ENCODE measurements around the gene SEMA5B.

The SEMA5B gene

GRCh38 chr3:122956693-122957455, 70.7 kb downstream of the SEMA5B start:
- no peaks in the 10 kb centered on the region for H3K36me3 ChIP-seq (ENCODE audit: control insufficient read depth, insufficient read depth, low read length)
- peaks cover 46% of the 10 kb centered on the region for H3K4me1 ChIP-seq (ENCODE audit: control insufficient read depth, insufficient read depth, low read length)
- no peak overlapping the region for H3K27ac ChIP-seq (ENCODE audit: low read depth, low read length)
- H3K9me3 ChIP-seq (ENCODE audit: control insufficient read depth, insufficient read depth, low read length): no peaks in the 10 kb centered on the region
- H3K9ac ChIP-seq (ENCODE audit: low read depth, low read length): no peak overlapping the region
- no peaks in the 10 kb centered on the region for H3K27me3 ChIP-seq (ENCODE audit: control insufficient read depth, insufficient read depth, low read length)
- H3K4me3 ChIP-seq (ENCODE audit: low read depth, low read length): no peak overlapping the region

GRCh38 chr3:122955916-122956692, 71.5 kb downstream of the SEMA5B start:
- Histone ChIP-seq H3K36me3 (ENCODE audit: control insufficient read depth, insufficient read depth, low read length) (no peaks in the 10 kb centered on the region), H3K27me3 (ENCODE audit: control insufficient read depth, insufficient read depth, low read length) (no peaks in the 10 kb centered on the region), H3K27ac (ENCODE audit: low read depth, low read length) (no peak overlapping the region), H3K4me3 (ENCODE audit: low read depth, low read length) (no peak overlapping the region), H3K9me3 (ENCODE audit: control insufficient read depth, insufficient read depth, low read length) (no peaks in the 10 kb centered on the region), H3K9ac (ENCODE audit: low read depth, low read length) (no peak overlapping the region), H3K4me1 (ENCODE audit: control insufficient read depth, insufficient read depth, low read length) (peaks cover 46% of the 10 kb centered on the region)

GRCh38 chr3:122952520-122952919, 75.0 kb downstream of the SEMA5B start:
- no peaks in the 10 kb centered on the region for H3K9me3 ChIP-seq (ENCODE audit: control insufficient read depth, insufficient read depth, low read length)
- no peak overlapping the region for H3K4me3 ChIP-seq (ENCODE audit: low read depth, low read length)
- peak overlapping the region; percentile 8 for H3K27ac ChIP-seq (ENCODE audit: low read depth, low read length)
- H3K9ac ChIP-seq (ENCODE audit: low read depth, low read length): no peak overlapping the region
- no peaks in the 10 kb centered on the region for H3K27me3 ChIP-seq (ENCODE audit: control insufficient read depth, insufficient read depth, low read length)
- H3K36me3 ChIP-seq (ENCODE audit: control insufficient read depth, insufficient read depth, low read length): no peaks in the 10 kb centered on the region
- peaks cover 22% of the 10 kb centered on the region for H3K4me1 ChIP-seq (ENCODE audit: control insufficient read depth, insufficient read depth, low read length)

GRCh38 chr3:122948408-122948807, 79.2 kb downstream of the SEMA5B start:
- Histone ChIP-seq H3K4me1 (ENCODE audit: control insufficient read depth, insufficient read depth, low read length) (peaks cover 11% of the 10 kb centered on the region), H3K9ac (ENCODE audit: low read depth, low read length) (no peak overlapping the region), H3K9me3 (ENCODE audit: control insufficient read depth, insufficient read depth, low read length) (no peaks in the 10 kb centered on the region), H3K27ac (ENCODE audit: low read depth, low read length) (no peak overlapping the region), H3K27me3 (ENCODE audit: control insufficient read depth, insufficient read depth, low read length) (peaks cover 10% of the 10 kb centered on the region), H3K4me3 (ENCODE audit: low read depth, low read length) (no peak overlapping the region), H3K36me3 (ENCODE audit: control insufficient read depth, insufficient read depth, low read length) (no peaks in the 10 kb centered on the region)

- Histone ChIP-seq H3K27ac (ENCODE audit: low read depth, low read length) (no peak overlapping the region), H3K4me3 (ENCODE audit: low read depth, low read length) (no peak overlapping the region), H3K9ac (ENCODE audit: low read depth, low read length) (no peak overlapping the region), H3K36me3 (ENCODE audit: control insufficient read depth, insufficient read depth, low read length) (no peaks in the 10 kb centered on the region), H3K9me3 (ENCODE audit: control insufficient read depth, insufficient read depth, low read length) (no peaks in the 10 kb centered on the region), H3K4me1 (ENCODE audit: control insufficient read depth, insufficient read depth, low read length) (peaks cover 9% of the 10 kb centered on the region), H3K27me3 (ENCODE audit: control insufficient read depth, insufficient read depth, low read length) (peaks cover 10% of the 10 kb centered on the region)
Measured at GRCh38 chr3:122947738-122948137, 79.8 kb downstream of the SEMA5B start.

- Histone ChIP-seq H3K36me3 (ENCODE audit: control insufficient read depth, insufficient read depth, low read length) (no peaks in the 10 kb centered on the region), H3K9me3 (ENCODE audit: control insufficient read depth, insufficient read depth, low read length) (no peaks in the 10 kb centered on the region), H3K4me1 (ENCODE audit: control insufficient read depth, insufficient read depth, low read length) (peaks cover 5% of the 10 kb centered on the region; the same call in 1 of the 2 replicates), H3K27me3 (ENCODE audit: control insufficient read depth, insufficient read depth, low read length) (peaks cover 10% of the 10 kb centered on the region), H3K4me3 (ENCODE audit: low read depth, low read length) (no peak overlapping the region), H3K9ac (ENCODE audit: low read depth, low read length) (no peak overlapping the region), H3K27ac (ENCODE audit: low read depth, low read length) (no peak overlapping the region)
Measured at GRCh38 chr3:122947196-122947595, 80.4 kb downstream of the SEMA5B start.

- Histone ChIP-seq H3K9ac (ENCODE audit: low read depth, low read length) (no peak overlapping the region), H3K9me3 (ENCODE audit: control insufficient read depth, insufficient read depth, low read length) (no peaks in the 10 kb centered on the region), H3K4me1 (ENCODE audit: control insufficient read depth, insufficient read depth, low read length) (peaks cover 5% of the 10 kb centered on the region; the same call in 1 of the 2 replicates), H3K27ac (ENCODE audit: low read depth, low read length) (no peak overlapping the region), H3K4me3 (ENCODE audit: low read depth, low read length) (no peak overlapping the region), H3K27me3 (ENCODE audit: control insufficient read depth, insufficient read depth, low read length) (peaks cover 10% of the 10 kb centered on the region), H3K36me3 (ENCODE audit: control insufficient read depth, insufficient read depth, low read length) (no peaks in the 10 kb centered on the region)
Measured at GRCh38 chr3:122946185-122946584, 81.4 kb downstream of the SEMA5B start.

- no peaks in the 10 kb centered on the region for H3K36me3 ChIP-seq (ENCODE audit: control insufficient read depth, insufficient read depth, low read length)
- H3K9me3 ChIP-seq (ENCODE audit: control insufficient read depth, insufficient read depth, low read length): no peaks in the 10 kb centered on the region
- no peak overlapping the region for H3K27ac ChIP-seq (ENCODE audit: low read depth, low read length)
- peaks cover 5% of the 10 kb centered on the region; the same call in 1 of the 2 replicates for H3K4me1 ChIP-seq (ENCODE audit: control insufficient read depth, insufficient read depth, low read length)
- peaks cover 10% of the 10 kb centered on the region for H3K27me3 ChIP-seq (ENCODE audit: control insufficient read depth, insufficient read depth, low read length)
- H3K4me3 ChIP-seq (ENCODE audit: low read depth, low read length): no peak overlapping the region
- no peak overlapping the region for H3K9ac ChIP-seq (ENCODE audit: low read depth, low read length)
Measured at GRCh38 chr3:122945230-122945629, 82.3 kb downstream of the SEMA5B start.

GRCh38 chr3:122944671-122945161, 82.8 kb downstream of the SEMA5B start:
- H3K36me3 ChIP-seq (ENCODE audit: control insufficient read depth, insufficient read depth, low read length): no peaks in the 10 kb centered on the region
- peaks cover 10% of the 10 kb centered on the region for H3K27me3 ChIP-seq (ENCODE audit: control insufficient read depth, insufficient read depth, low read length)
- H3K9ac ChIP-seq (ENCODE audit: low read depth, low read length): no peak overlapping the region
- H3K4me3 ChIP-seq (ENCODE audit: low read depth, low read length): no peak overlapping the region
- H3K4me1 ChIP-seq (ENCODE audit: control insufficient read depth, insufficient read depth, low read length): peaks cover 5% of the 10 kb centered on the region; the same call in 1 of the 2 replicates
- no peaks in the 10 kb centered on the region for H3K9me3 ChIP-seq (ENCODE audit: control insufficient read depth, insufficient read depth, low read length)
- H3K27ac ChIP-seq (ENCODE audit: low read depth, low read length): no peak overlapping the region

- peaks cover 10% of the 10 kb centered on the region for H3K27me3 ChIP-seq (ENCODE audit: control insufficient read depth, insufficient read depth, low read length)
- no peak overlapping the region for H3K9ac ChIP-seq (ENCODE audit: low read depth, low read length)
- H3K4me1 ChIP-seq (ENCODE audit: control insufficient read depth, insufficient read depth, low read length): peaks cover 5% of the 10 kb centered on the region; the same call in 1 of the 2 replicates
- H3K4me3 ChIP-seq (ENCODE audit: low read depth, low read length): no peak overlapping the region
- H3K27ac ChIP-seq (ENCODE audit: low read depth, low read length): no peak overlapping the region
- H3K36me3 ChIP-seq (ENCODE audit: control insufficient read depth, insufficient read depth, low read length): no peaks in the 10 kb centered on the region
- no peaks in the 10 kb centered on the region for H3K9me3 ChIP-seq (ENCODE audit: control insufficient read depth, insufficient read depth, low read length)
Measured at GRCh38 chr3:122943828-122944190, 83.8 kb downstream of the SEMA5B start.

Data from HUES48 (cell line).